ENCODE data around the gene FILIP1L.

FILIP1L gene

DNA sequence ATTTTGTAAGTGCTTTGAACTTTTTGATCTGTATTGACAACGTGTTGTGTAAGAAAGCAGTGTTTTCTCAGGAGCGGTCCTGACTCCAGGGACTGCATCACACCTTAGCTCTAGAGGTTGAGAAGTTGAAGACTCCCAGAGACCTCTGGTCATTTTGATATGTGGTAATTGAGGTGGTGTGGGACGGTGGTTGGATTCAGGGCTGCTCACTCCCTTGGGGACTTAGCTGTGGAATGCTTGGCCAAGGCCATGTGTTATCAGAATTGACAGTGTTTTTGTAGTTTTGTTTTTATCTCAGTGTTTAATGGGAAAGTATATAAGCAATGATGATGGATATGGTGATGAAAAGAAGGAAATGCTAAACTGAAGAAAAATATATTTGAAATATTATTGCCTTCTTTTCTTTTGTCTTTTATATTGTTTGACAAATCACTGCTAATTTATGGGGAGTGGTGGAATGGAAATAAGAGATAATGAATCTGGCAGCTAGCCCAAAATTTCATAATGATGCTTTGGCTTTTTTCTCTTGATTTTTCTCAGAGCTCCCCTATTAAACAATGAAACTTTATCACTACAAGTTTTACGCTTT lies 280.6 kb downstream of the FILIP1L start:
- no peak for FAIRE-seq

DNA sequence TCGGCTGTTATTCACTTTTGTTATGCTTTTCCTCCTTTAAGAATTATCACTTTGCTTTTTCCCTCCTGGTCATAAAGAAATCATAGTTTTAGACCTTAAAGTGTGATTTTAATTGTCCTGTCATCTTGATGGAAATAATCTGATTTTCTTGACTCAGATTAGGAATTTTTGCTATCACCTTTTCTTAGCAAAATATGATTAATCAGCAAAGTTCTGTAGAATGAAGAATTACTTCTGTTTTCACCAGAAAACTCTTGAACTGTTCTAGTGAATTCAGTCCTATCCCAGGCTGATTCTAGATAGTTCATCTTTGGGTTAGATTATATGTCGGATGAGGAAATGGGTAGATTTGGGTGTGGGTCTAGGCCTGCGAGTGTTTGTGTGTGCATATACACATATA lies 284.5 kb downstream of the FILIP1L start:
- FAIRE-seq, result no peak

DNA sequence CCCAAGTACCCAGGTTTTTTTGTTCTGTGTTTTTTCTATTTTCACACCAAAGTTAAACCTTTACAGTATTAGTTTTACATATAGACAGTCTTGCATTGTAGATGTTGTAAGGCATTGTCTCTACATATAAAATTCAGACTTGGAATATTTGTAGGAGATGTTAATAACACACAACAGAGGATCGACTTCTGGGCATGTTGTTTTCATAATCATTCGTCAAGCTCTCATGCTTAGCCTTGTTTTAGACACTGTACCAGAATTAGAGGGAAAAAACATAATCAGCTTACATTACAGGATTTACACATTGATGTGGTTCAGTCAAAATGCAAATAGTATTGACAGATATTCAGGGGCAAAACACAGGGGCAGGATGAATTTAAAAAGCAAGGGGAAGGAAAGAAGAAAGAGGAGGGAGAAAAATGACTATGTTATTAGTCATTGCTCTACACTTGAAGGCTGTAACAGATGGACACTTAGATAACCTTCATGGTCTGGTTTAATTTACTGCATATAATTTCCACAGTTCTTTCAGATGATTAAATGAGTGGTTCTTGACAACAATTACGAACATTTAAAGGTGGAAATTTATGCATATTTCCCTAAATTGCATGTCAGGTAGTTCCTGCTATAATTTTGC lies 289.2 kb downstream of the FILIP1L start:
- no peak for FAIRE-seq

DNA sequence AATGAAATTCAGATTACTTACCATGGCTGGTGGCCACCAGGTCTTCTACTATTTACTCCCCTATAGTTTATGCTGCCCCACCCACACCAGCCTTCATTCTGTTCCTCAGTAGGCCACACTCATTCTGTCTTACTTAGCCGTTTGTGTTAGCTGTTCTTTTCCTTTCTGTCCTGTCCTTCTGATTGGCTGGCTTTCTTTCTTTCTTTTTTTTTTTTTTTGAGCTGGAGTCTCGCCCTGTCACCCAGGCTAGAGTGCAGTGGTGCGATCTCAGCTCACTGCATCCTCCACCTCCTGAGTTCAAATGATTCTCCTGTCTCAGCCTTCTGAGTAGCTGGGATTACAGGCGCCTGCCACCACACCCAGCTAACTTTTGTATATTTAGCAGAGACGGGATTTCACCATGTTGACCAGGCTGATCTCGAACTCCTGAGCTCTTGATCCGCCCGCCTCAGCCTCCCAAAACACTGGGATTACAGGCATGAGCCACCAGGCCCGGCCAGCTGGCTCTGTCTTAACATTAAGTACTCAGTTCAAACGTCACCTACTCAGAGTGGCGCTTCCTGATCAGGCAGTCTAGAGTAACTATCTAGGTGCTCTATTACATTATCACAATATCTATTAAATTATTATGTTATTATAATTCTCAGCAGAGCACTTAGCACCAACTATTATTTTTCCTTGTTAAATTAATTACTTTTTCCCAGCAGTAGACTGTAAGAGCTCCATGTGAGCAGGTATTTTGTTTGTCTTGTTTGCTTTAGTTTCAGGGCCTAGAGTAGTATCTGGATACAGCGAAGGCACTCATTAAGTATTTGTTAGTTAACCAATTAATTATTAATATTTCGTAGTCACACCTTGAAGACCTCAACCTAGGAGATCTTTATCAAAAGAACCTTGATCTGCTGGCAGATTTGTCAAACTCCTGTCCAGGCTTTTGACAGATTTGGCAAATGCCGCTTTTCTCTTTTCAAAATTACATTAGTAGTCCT lies 290.3 kb downstream of the FILIP1L start:
- FAIRE-seq, result no peak

- no peak for FAIRE-seq
These were observed 295.5 kb downstream of the FILIP1L start for GRCh38 chr3:99818818-99819217.

GRCh38 chr3:99817437-99818240 lies 296.7 kb downstream of the FILIP1L start, which contains the start of gene CMSS1:
Gene CMSS1, plus strand, starts transcription at chr3:99817862.
- FAIRE-seq, result no peak

- no peak for FAIRE-seq
These were observed 297.3 kb downstream of the FILIP1L start for GRCh38 chr3:99817047-99817436.

DNA sequence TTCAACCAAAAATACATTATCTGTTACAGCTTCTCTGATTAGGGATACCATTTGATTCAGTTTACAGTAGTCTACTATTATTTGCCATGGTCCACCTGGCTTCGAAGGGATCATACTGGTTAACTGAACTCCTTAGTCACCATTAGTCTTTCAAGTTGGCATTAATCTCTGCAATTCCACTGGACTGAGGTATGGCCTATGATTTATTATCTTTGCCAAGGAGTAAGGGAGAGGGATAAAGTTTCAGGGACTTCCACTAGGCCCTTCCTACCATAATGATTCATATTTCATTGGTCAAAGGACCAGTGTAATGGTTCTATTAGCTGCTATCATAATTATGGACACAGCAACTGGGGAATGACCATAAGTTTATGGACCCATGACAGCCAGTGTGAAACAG lies 303.9 kb downstream of the FILIP1L start:
- no peak for FAIRE-seq

DNA sequence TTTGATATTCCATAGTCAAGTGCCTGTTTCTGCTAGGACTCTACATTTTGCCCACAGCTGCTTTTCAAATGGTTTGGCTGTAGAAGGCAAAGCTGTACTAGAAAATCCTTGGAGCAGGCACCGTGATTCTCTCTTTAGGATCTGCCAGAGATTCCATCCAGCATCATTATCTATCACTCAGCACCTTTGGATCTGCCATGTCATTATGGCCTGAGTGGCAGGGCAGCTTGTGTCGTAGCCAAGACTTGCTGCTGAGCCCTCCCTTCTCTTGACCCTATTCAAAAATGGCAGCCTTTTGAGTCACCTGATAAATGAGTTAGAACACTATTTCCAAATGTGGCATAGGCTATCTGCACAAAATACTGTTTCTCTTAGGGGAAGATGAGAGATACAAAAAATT lies 304.7 kb downstream of the FILIP1L start:
- no peak for FAIRE-seq

- no peak for FAIRE-seq
These were observed 306.0 kb downstream of the FILIP1L start for GRCh38 chr3:99808163-99808794.

GRCh38 chr3:99805160-99805559 lies 309.1 kb downstream of the FILIP1L start:
- FAIRE-seq, result no peak

GRCh38 chr3:99803297-99803696 lies 311.0 kb downstream of the FILIP1L start:
- FAIRE-seq, result no peak

DNA sequence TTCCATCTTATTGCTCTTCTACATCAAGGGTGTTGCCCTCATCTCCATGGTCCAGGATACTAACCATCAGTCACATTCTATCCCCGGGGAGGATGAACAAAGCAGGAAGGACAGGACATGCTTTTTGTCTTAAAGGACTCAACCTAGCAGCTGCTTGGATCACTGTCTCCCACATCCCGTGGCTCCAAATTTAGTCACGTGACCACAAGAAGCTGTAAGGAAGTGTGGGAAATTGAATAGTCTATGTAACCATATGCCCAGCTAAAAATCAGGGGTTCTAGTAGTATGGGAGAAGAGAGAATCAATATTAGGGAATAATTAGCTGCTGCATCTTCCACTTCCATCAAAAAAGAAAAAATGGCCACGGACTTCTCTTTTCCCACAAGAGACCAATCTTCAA lies 314.9 kb downstream of the FILIP1L start:
- FAIRE-seq, result no peak

- FAIRE-seq, result no peak
These were observed 318.7 kb downstream of the FILIP1L start for GRCh38 chr3:99795573-99795972.

DNA sequence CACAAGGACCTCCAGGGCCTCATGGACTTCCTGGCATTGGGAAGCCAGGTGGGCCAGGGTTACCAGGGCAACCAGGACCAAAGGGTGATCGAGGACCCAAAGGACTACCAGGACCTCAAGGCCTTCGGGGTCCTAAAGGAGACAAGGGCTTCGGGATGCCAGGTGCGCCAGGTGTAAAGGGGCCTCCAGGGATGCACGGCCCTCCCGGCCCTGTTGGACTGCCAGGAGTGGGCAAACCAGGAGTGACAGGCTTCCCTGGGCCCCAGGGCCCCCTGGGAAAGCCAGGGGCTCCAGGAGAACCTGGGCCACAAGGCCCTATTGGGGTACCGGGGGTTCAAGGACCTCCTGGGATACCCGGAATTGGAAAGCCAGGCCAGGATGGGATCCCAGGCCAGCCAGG lies 319.8 kb downstream of the FILIP1L start:
- no peak for FAIRE-seq

- FAIRE-seq, result no peak
These were observed 325.1 kb downstream of the FILIP1L start for GRCh38 chr3:99789011-99789721.
